Upper lobe of left lung (tissue), 4 donors: ENCODE results near the gene LRRK1.

Experiments
- CTCF ChIP-seq, 6 experiments: fragments of 450-650 bp in 4 of 6; fragments of 200-600 bp in 2 of 6; sonication (generic) in 2 of 6; IDR thresholded peaks; one replicate each; pipeline ENCODE4 v1.5.1; 2016 to 2019; ENCODE audit warnings: antibody characterized with exemption in 6 of 6
- POLR2AphosphoS5 ChIP-seq, 2 donors: sonication (generic); formaldehyde crosslinking; IDR thresholded peaks; one replicate each; pipeline ENCODE4 v1.5.1; 2017; ENCODE audit warnings: antibody characterized with exemption in 2 of 2

- no peak for TF ChIP-seq POLR2AphosphoS5 (IDR thresholded peaks at IDR 0.05)
- TF ChIP-seq CTCF (IDR thresholded peaks at IDR 0.05), result no peak
Measured at GRCh38 chr15:100975043-100975442, 55.9 kb downstream of the LRRK1 start.
